HG03520 (cell line): ENCODE measurements around the gene NT5M.
"Not testable (repeated sequence)": the region's sequence is repeated elsewhere in the genome, so short reads cannot be mapped to it uniquely, and the experiment has no call there.

Experiments
- ATAC-seq: cut with Tn5 transposase; IDR thresholded peaks from one replicate; pipeline ENCODE4 v1.9.1; 2021; ENCODE audit warnings: mild to moderate bottlenecking, moderate library complexity; ENCODE audit not compliant: unreplicated experiment

NT5M gene

DNA sequence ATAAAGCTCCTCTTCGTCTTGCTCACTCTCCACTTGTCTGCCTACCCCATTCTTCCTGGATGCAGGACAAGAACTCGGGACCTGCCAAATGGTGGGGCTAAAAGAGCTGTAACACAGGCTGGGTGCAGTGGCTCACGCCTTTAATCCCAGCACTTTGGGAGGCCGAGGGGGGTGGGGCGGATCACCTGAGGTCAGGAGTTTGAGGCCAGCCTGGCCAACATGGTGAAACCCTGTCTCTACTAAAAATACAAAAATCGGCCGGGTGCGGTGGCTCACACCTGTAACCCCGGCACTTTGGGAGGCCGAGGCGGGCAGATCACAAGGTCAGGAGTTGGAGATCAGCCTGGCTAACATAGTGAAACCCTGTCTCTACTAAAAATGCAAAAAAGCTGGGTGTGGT, 1.5 kb upstream of the NT5M start:
- ATAC-seq, result not testable (repeated sequence)

- no peak for ATAC-seq
Measured at GRCh38 chr17:17303847-17304490, 796 bp downstream of the NT5M start.

- ATAC-seq, result no peak
Measured at GRCh38 chr17:17304521-17304985, 1.4 kb downstream of the NT5M start.

GRCh38 chr17:17305281-17305801, 2.2 kb downstream of the NT5M start:
- peak; percentile 64 for ATAC-seq

- ATAC-seq, result no peak
Measured at GRCh38 chr17:17309356-17309755, 6.2 kb downstream of the NT5M start.

GRCh38 chr17:17313350-17313991, 10.3 kb downstream of the NT5M start:
- no peak for ATAC-seq

DNA sequence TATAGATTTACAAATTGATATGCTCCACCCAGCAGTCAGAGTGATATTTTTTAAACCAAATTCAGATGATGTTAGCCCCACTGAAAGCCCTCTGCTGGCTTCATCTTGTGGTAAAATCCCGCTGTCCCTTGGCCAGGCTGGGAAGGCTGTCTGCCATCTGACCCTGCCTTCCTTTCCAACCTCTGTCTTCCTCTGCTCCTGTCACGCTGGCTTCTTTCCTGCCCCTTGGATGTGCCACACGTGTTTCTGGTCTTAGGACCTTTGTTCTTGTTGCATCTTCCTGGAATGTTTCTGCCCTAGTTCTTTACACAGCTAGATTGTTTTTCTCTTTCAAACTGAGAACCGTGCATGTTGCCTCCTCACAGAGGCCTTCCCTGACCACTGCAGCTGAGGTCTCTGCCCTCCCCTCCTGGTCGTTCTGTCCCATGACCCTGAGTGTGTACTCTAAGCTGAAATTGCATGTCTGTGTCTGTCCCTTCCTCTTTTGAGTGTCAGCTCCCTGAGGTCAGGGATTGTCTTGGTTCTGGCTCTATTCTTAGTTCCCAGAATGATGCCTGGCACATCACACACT, 11.4 kb downstream of the NT5M start:
- no peak for ATAC-seq

DNA sequence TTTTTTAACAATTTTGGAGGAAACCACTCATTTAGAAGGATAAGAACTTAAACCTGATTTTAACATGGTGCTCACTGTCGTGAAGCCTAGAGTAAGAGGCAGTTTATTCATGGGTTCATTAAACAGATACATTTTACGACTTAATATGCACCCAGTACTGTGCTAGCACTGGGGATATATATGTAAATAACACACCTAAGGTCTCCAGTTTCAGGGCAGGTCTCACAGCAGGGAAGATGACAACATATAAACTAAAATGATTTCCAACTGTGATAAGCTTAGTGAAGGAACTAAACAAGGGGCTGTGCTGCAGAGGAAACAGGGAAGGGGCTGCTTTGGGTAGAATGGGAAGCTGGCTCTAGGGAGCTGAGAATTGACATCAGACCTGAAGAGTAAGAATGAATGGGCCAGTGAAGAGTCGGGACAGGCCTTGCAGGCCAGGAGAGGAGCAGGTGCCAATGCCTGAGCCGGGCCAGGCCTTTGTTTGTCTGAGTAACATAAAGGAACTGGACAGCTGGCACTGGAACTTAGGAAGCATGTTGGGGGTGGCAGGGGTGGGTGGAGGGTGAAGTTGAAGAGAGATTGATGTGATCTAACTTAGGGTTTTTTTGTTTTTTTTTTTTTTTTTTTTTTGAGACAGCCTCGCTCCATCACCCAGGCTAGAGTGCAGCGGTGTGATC, 12.1 kb downstream of the NT5M start:
- no peak for ATAC-seq

DNA sequence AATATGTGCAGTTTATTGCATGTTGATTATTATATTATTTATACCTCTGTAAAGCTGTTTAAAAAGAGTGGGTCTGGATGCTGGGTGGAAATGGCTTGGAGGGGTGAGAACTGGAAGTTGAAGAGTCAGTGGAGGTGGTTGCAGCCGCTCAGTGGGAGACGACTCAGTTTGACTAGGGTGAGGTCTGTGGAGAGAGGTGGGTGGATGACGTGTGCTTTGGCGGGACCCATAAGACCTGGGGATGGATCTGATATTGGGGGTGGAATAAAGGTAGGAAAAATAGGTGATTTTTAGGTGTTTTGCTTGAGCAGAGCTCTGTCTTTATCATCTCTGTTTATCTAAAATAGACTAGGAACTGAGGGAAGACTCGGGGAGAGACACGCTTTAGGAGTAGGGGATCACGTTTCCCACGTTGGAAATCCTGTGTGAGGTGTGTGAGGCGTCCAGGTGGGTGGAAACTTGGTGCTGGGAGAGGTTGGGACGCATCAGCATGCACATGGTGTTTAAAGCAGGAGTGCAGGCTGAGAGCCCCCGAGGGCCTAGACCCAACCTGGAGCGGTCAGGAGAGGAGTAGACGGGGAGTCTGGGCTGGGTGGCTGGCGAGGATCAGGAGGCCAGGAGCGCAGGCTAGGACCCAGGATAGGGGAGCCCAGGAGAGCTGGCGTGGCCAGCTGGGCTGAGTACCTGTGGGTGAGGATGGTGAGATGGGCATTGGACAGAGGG, 17.2 kb downstream of the NT5M start:
- no peak for ATAC-seq

- ATAC-seq, result no peak
Measured at GRCh38 chr17:17320911-17321220, 17.7 kb downstream of the NT5M start.

DNA sequence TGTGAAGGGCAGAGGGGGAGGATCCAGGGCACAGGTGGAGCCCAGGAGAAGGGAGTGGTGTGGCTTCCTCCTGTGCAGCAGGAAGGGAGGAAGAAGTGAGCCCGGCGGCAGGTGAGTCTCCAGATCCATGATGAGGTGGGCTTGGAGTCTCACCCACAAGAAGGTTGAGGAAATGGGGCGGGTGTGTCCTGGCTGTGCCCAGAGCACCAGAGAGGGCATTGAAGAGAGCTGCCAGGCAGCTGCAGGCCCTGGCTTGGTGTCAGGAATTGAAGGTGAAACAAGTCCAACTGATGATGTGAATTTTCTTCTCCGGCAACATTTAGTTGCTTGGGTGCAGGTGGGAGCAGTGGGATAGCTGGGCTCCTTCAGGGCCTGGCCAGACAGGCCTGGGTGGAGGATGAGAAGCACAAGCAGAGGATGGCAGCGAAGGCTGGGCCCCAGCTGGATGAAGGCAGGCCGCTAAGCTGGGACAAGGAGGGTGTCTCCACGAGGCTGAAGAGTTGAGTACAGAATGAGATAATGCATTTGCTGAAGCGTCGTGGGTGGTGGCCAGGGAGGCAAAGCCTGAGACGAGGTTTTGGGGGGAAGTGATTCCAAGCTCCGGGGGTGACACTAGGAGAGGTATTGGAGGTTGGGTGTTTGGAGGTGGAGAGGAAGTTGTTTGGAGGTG, 18.3 kb downstream of the NT5M start:
- ATAC-seq, result no peak

DNA sequence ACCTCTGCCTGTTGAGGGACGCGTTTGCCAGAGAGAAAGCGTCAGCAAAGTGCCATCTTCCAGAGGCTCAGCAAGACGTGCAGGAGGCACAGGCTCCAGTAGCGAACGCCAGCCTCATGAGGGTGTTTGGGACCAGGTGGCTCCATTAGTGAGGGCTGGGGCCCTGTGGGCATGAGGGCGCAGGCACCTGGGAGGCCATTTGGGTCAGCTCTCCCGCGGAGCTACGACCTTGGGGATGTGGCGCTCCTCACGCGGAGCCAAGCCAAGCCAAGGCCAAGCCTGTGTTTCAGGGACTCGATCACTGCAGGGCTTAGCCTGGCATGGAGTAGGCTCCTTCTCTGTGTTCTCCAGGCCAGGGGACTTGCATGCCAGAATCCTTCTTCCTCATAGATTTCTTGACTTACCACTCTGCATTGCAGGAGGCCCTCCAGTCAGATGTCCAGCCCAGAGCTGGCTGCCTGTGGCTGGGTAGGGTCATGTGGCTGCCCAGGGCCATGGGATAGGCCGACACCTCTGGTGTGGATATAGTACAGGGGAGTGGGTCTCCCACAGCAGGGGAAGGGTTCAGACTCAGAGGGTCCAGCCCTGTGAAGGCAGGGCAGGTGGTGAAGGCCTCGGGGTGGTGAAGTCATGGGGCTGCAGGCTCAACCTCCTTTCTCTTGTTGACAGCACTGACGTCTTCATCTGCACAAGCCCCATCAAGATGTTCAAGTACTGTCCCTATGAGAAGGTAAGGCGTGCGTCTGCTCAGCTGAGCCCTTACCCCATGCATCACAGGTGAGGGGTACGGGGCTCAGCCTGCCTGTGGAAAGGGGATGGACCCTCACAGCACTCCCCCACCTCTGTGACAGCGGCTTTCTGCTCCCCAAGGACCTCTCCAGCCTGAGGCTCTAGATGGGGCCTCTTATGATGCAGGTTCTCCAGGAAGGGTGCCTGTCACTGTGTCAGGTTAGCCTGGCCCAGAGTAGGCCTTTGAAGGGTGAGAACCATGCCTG, 19.6 kb downstream of the NT5M start:
- no peak for ATAC-seq

- ATAC-seq, result no peak
Measured at GRCh38 chr17:17324616-17325015, 21.4 kb downstream of the NT5M start.

DNA sequence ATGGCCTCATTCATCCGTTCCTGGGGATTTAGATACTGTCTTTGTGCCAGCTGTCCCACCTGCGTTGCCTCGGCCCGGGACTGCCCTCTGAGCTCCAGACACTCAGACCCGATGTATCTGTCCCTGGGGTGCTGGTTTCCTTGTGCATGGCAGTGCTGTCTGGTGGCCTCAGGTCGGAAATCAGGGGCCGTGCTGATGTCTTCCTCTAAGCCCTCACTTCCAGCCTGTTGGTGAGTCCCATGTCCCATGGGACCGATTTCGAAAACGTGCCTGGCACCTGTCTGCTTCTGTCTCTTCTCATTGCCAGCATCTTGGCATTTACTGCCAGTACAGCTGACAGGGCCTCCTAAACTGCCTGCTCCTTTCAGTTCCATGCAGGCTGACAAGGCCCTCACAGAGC, 22.1 kb downstream of the NT5M start:
- no peak for ATAC-seq

DNA sequence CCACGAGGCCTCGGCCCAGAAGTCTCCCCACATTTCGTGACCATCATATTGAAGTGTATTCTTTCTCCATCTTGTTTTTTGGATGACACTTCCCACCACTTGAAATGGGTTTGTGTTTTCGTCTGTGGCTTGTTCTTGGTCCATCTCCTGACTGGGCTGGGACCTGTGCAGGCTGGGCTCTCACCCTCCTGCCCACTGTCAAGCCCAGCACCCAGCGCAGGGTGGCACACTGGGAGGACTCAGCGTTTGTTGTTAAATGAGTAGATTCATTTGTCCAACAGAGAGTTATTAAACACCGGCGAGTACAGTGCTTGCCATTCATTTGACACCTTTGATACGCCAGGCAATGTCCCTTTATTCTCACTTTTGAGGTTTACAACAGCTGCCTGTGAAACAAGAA, 22.6 kb downstream of the NT5M start:
- no peak for ATAC-seq

DNA sequence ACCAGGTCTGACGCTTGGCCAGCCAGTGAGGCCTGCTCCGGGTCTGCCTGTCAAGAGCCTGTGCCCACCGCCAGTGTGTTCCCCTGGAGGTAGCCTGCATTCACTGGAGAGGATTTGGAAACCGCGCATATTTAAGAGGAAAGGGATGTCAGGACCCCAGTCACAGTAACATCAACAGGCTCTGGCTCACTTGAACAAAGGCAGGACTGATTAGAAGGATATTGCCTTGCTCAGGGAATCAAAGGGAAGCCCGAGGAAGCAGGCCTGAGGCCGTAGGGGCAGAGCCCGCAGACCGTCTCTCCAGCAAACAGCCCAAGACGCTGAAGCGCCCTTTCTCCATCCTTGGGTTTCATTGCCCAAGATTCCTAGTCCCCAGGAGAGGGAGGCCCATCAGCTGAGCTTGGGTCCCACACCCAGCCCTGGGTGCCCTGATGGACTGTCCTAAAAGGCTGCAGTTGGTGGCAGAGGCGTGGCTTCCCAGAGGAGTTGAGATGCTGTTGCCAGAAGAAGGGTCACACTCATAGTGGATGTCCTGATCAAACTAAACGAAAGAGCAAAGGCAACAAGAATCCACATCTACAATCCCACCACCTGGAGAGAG, 23.2 kb downstream of the NT5M start:
- no peak for ATAC-seq

DNA sequence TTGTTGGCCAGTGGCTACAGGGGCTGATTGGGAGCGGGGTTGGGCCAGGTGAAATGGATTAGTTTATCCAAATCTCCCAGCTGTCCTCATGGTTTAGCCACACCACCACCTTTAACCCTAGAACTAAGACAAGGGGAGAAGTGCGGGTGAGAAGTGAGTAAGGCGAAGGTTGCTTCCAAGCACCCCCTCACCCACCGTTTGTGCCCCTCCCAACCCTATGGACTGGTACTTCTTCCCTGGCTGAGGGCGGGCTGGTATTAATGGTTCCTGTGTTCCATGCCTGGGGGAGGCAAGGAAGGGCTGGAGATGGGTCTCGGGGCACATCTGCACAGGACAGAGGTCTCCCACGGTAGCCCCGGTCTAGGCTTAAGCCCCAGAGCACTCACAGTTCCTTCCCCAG, 25.1 kb downstream of the NT5M start:
- ATAC-seq, result no peak

DNA sequence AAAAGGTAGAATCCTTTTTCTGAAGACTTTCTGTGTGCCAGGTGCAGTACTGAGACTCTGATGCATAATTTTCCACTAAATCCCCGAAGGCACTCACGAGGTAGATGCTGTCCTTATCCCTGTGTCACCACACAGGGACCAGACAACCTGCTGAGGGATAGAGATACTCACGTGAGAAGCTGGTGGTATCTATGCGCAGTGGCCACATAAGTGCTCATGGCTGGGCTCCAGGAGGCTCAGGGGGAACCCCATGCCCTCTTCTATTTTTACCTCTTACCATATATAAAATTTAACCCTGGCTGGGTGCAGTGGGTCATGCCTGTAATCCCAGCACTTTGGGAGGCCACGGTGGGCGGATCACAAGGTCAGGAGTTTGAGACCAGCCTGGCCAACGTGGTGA, 38.3 kb downstream of the NT5M start:
- no peak for ATAC-seq
